Adrenal gland (tissue), 5 donors: ENCODE results near the gene S100A10.

ENCODE experiments used
- POLR2A ChIP-seq, 2 donors: fragments of 450-650 bp; IDR thresholded peaks; one replicate each; pipeline ENCODE4 v1.6.1; 2017; ENCODE audit warnings: antibody characterized with exemption in 2 of 2, mild to moderate bottlenecking in 2 of 2, moderate library complexity in 1 of 2
- TF ChIP-seq, protein P1 (sequence below), 6 experiments: fragments of 450-650 bp in 4 of 6; fragments of 200-600 bp in 2 of 6; sonication (generic) in 1 of 6; IDR thresholded peaks; 1 replicate in 5 of 6; 2 replicates in 1 of 6; pipeline versions ENCODE4 v1.5.1 to v1.8.0; 2016 to 2021; ENCODE audit warnings: antibody characterized with exemption in 6 of 6, mild to moderate bottlenecking in 2 of 6, moderate library complexity in 1 of 6
- donor health status: DM: no; HTN: no; CAD: no.

DNA sequence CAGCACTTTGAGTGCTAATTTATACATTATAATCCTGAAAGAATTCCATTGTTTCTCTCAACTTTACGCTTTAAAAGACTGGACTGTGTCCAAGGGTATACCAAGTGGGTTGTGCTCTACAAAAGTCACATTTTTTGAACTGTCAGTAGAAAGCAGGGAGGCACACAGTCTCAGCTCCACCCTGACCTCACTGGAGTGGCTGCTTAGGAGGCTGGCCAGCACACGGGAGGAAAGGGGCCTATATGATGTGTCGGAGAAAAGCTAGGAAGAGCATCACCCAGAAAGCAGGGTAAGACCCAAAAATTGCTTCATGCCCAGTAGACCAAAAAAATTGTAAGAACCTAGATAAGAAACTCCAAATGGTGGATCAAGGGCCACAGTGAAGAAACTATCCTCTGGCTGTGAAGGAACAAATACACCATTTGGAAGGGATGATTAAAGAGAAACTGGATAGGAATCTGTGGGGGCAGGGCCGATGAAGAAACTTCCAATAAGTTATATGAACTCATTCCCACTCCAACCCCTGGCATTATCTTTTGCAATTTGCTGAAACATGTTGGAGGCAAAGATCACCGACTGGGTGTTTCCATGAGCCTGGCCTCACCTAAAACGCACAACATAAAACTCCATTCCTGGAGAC is 1.9 kb downstream of the S100A10 start:
- no peak for TF ChIP-seq POLR2A (IDR thresholded peaks at IDR 0.05)
- TF ChIP-seq, protein P1, sequence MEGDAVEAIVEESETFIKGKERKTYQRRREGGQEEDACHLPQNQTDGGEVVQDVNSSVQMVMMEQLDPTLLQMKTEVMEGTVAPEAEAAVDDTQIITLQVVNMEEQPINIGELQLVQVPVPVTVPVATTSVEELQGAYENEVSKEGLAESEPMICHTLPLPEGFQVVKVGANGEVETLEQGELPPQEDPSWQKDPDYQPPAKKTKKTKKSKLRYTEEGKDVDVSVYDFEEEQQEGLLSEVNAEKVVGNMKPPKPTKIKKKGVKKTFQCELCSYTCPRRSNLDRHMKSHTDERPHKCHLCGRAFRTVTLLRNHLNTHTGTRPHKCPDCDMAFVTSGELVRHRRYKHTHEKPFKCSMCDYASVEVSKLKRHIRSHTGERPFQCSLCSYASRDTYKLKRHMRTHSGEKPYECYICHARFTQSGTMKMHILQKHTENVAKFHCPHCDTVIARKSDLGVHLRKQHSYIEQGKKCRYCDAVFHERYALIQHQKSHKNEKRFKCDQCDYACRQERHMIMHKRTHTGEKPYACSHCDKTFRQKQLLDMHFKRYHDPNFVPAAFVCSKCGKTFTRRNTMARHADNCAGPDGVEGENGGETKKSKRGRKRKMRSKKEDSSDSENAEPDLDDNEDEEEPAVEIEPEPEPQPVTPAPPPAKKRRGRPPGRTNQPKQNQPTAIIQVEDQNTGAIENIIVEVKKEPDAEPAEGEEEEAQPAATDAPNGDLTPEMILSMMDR (IDR thresholded peaks at IDR 0.05): no peak
